A673 (cell line): Measurements from ENCODE around the gene PDE10A. TPM values are rescaled to one million over a fixed set of nuclear protein-coding genes. Genes with fewer than 3 reads are reported as not detected.
"Not testable (repeated sequence)": the region's sequence is repeated elsewhere in the genome, so short reads cannot be mapped to it uniquely, and the experiment has no call there.

ENCODE experiments used
- BruUV-seq: library from RNA; stranded (reverse); fragments of 400-500 nt; replicated peaks from 2 replicates; lab custom pipeline; 2021; lab: Mats Ljungman, UMichigan
- CTCF ChIA-PET: fragments of 300-600 bp; sonication (Branson Sonifier 250); formaldehyde crosslinking; loops from one replicate; lab custom pipeline; 2022; ENCODE audit warnings: antibody characterized with exemption; lab: Charles Lee
- POLR2A ChIA-PET: fragments of 300-600 bp; sonication (Branson Sonifier 250); formaldehyde crosslinking; loops from one replicate; lab custom pipeline; 2022; ENCODE audit warnings: antibody characterized with exemption; ENCODE audit not compliant: low non-redundant PET; lab: Charles Lee
- DNase-seq: peaks from one replicate; pipeline ENCODE4 v3.0.0-alpha.2; 2015; ENCODE audit warnings: low spot score
- H3K27ac ChIP-seq: fragments of 200-600 bp; sonication (generic); 2 replicates; pipeline ENCODE4 v1.5.1; 2016; ENCODE audit warnings: mixed run types, low read depth, mild to moderate bottlenecking, mixed read lengths, antibody characterized with exemption, low read length; ENCODE audit not compliant: poor library complexity, severe bottlenecking
- H3K27me3 ChIP-seq: fragments of 200-600 bp; sonication (generic); replicated peaks from 2 replicates; pipeline ENCODE4 v1.6.1; 2017; ENCODE audit warnings: mixed run types, low read depth, mild to moderate bottlenecking, mixed read lengths, antibody characterized with exemption, low read length; ENCODE audit not compliant: insufficient read depth, poor library complexity
- H3K36me3 ChIP-seq: fragments of 200-600 bp; sonication (generic); 2 replicates; pipeline ENCODE4 v1.6.1; 2016; ENCODE audit warnings: mixed run types, mild to moderate bottlenecking, mixed read lengths, antibody characterized with exemption, low read length; ENCODE audit not compliant: insufficient read depth, poor library complexity, severe bottlenecking
- H3K4me1 ChIP-seq: fragments of 200-600 bp; sonication (generic); 2 replicates; pipeline ENCODE4 v1.6.1; 2017; ENCODE audit warnings: mixed run types, mild to moderate bottlenecking, mixed read lengths, antibody characterized with exemption, low read length; ENCODE audit not compliant: insufficient read depth, poor library complexity, severe bottlenecking
- H3K4me3 ChIP-seq: fragments of 200-600 bp; sonication (generic); 2 replicates; pipeline ENCODE4 v1.5.1; 2016; ENCODE audit warnings: low read depth, mixed run types, mild to moderate bottlenecking, mixed read lengths, low read length; ENCODE audit not compliant: poor library complexity, severe bottlenecking
- H3K9me3 ChIP-seq: fragments of 200-600 bp; sonication (generic); 2 replicates; pipeline ENCODE4 v1.6.1; 2016; ENCODE audit warnings: mixed run types, low read depth, mild to moderate bottlenecking, mixed read lengths, antibody characterized with exemption, low read length; ENCODE audit not compliant: poor library complexity, severe bottlenecking
- EZH2 ChIP-seq: fragments of 200-600 bp; sonication (generic); IDR thresholded peaks from 2 replicates; pipeline ENCODE4 v1.6.1; 2017; ENCODE audit warnings: borderline replicate concordance, low read depth, mild to moderate bottlenecking, mixed read lengths, antibody characterized with exemption, low read length; ENCODE audit not compliant: poor library complexity, severe bottlenecking
- intact Hi-C: fragments of 100-400 bp; cut with micrococcal nuclease; formaldehyde crosslinking; loops from one replicate; pipeline ENCODE4 v1.10.0; 2022; ENCODE audit not compliant: unreplicated experiment
- total RNA-seq: library from RNA; stranded (reverse); gene quantifications from 2 replicates; pipeline ENCODE4 v1.2.3, GENCODE V29; 2021
- TF ChIP-seq, protein P1 (sequence below): fragments of 300-800, 200-600 bp; sonication (generic); conservative IDR thresholded peaks from 2 replicates; pipeline ENCODE4 v1.5.1; 2017; ENCODE audit warnings: low read depth, mild to moderate bottlenecking, antibody characterized with exemption, low read length, moderate library complexity, mixed read lengths

PDE10A gene
- total RNA-seq, 1 experiment from 2014 or later, result 2.3 TPM

- ChIA-PET CTCF (no interaction called here), POLR2A (interaction anchor here (0.5 kb wide), 1 partner anchor 62 kb away, joined by 8 read pairs; no protein-coding TSS in a partner anchor)
- no TSS peak for BruUV-seq
- DNase-seq, result no peak
- intact Hi-C loops, result no loop called here
- Histone ChIP-seq H3K9me3 (no peaks in the 10 kb centered on the region), H3K27me3 (peaks cover 17% of the 10 kb centered on the region), H3K36me3 (no peaks in the 10 kb centered on the region), H3K27ac (no peak overlapping the region), H3K4me3 (no peak overlapping the region), H3K4me1 (no peaks in the 10 kb centered on the region)
- TF ChIP-seq EZH2, result no peak
- TF ChIP-seq, protein P1, sequence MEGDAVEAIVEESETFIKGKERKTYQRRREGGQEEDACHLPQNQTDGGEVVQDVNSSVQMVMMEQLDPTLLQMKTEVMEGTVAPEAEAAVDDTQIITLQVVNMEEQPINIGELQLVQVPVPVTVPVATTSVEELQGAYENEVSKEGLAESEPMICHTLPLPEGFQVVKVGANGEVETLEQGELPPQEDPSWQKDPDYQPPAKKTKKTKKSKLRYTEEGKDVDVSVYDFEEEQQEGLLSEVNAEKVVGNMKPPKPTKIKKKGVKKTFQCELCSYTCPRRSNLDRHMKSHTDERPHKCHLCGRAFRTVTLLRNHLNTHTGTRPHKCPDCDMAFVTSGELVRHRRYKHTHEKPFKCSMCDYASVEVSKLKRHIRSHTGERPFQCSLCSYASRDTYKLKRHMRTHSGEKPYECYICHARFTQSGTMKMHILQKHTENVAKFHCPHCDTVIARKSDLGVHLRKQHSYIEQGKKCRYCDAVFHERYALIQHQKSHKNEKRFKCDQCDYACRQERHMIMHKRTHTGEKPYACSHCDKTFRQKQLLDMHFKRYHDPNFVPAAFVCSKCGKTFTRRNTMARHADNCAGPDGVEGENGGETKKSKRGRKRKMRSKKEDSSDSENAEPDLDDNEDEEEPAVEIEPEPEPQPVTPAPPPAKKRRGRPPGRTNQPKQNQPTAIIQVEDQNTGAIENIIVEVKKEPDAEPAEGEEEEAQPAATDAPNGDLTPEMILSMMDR, result no peak
Observed at GRCh38 chr6:165624871-165625639, 38.0 kb downstream of the PDE10A start.

DNA sequence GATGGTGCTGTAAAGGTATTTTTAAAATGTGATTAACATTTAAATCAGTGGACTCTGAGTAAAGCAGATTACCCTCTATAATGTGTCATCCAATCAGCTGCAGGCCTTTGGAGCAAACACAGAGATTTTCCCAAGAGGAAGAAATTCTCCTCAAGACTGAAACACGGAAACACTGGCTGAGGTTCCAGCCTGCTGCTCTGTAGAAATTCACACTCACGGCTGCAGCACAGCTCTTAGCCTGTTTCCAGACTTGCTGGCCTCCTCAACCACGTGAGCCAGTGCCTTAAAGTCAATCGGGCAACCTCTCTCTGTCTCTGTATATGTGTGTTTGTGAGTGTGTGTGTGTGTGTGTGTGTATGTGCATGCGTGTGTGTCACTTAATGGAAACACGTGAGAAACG, 41.1 kb downstream of the PDE10A start:
- Histone ChIP-seq H3K9me3 (no peaks in the 10 kb centered on the region), H3K27me3 (no peaks in the 10 kb centered on the region), H3K4me3 (no peak overlapping the region), H3K27ac (no peak overlapping the region), H3K4me1 (no peaks in the 10 kb centered on the region), H3K36me3 (no peaks in the 10 kb centered on the region)
- TF ChIP-seq EZH2, result no peak
- TF ChIP-seq, protein P1, result no peak
- no TSS peak for BruUV-seq
- no peak for DNase-seq
- CTCF ChIA-PET, result no interaction called here
- intact Hi-C loops, result no loop called here
- POLR2A ChIA-PET, result no interaction called here

DNA sequence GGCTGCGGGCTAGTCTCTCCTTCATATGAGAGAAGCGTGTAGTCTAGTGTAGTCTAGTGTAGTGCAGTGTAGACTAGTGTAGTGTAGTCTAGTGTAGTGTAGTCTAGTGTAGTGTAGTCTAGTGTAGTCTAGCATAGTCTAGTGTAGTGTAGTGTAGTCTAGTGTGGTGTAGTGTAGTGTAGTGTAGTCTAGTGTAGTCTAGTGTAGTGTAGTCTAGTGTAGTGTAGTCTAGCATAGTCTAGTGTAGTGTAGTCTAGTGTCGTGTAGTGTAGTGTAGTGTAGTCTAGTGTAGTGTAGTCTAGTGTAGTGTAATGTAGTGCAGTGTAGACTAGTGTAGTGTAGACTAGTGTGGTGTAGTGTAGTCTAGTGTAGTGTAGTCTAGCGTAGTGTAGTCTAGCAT, 44.1 kb downstream of the PDE10A start:
- H3K9me3 ChIP-seq, DNase-seq, H3K27me3 ChIP-seq, CTCF ChIA-PET, H3K27ac ChIP-seq, H3K4me3 ChIP-seq, H3K4me1 ChIP-seq, BruUV-seq, POLR2A ChIA-PET, H3K36me3 ChIP-seq, intact Hi-C loops: not testable (repeated sequence)

- no peaks in the 10 kb centered on the region for H3K36me3 ChIP-seq
- H3K4me3 ChIP-seq, result no peak overlapping the region
- no TSS peak for BruUV-seq
- intact Hi-C loops, result no loop called here
- ChIA-PET CTCF (no interaction called here), POLR2A (no interaction called here)
- no peak overlapping the region for H3K27ac ChIP-seq
- no peaks in the 10 kb centered on the region for H3K9me3 ChIP-seq
- DNase-seq, result no peak
- no peaks in the 10 kb centered on the region for H3K27me3 ChIP-seq
- TF ChIP-seq, protein P1, result no peak
- no peak for TF ChIP-seq EZH2
- H3K4me1 ChIP-seq, result no peaks in the 10 kb centered on the region
Observed at GRCh38 chr6:165618241-165618640, 44.8 kb downstream of the PDE10A start.
